GM19463 (cell line): ENCODE measurements around the gene C2CD3.

Experiments
- ATAC-seq: cut with Tn5 transposase; IDR thresholded peaks from one replicate; pipeline ENCODE4 v1.9.1; 2021; ENCODE audit warnings: mild to moderate bottlenecking, moderate library complexity; ENCODE audit not compliant: unreplicated experiment

C2CD3 gene

GRCh38 chr11:74024261-74025029, 146.4 kb downstream of the C2CD3 start:
- no peak for ATAC-seq

- no peak for ATAC-seq
Observed at GRCh38 chr11:74023276-74023675, 147.5 kb downstream of the C2CD3 start.

GRCh38 chr11:74022546-74022945, 148.3 kb downstream of the C2CD3 start:
- no peak for ATAC-seq

GRCh38 chr11:74021998-74022397, 148.8 kb downstream of the C2CD3 start:
- no peak for ATAC-seq

GRCh38 chr11:74020539-74020938, 150.3 kb downstream of the C2CD3 start:
- peak; percentile 69 for ATAC-seq

GRCh38 chr11:74019860-74020259, 150.9 kb downstream of the C2CD3 start:
- ATAC-seq, result peak; percentile 46

GRCh38 chr11:74019104-74019738, 151.6 kb downstream of the C2CD3 start:
- no peak for ATAC-seq

GRCh38 chr11:74018331-74019005, 152.3 kb downstream of the C2CD3 start:
- no peak for ATAC-seq

GRCh38 chr11:74017631-74018030, 153.2 kb downstream of the C2CD3 start:
- ATAC-seq, result no peak

- no peak for ATAC-seq
Observed at GRCh38 chr11:74015919-74016684, 154.7 kb downstream of the C2CD3 start.

GRCh38 chr11:74014880-74015279, 155.9 kb downstream of the C2CD3 start:
- no peak for ATAC-seq

- no peak for ATAC-seq
Observed at GRCh38 chr11:74013141-74013540, 157.7 kb downstream of the C2CD3 start.

GRCh38 chr11:74012074-74012809, 158.6 kb downstream of the C2CD3 start:
- ATAC-seq, result no peak

- ATAC-seq, result peak; percentile 77
Observed at GRCh38 chr11:74011360-74012073, 159.3 kb downstream of the C2CD3 start.

- ATAC-seq, result no peak
Observed at GRCh38 chr11:74010306-74011300, 160.2 kb downstream of the C2CD3 start.

- no peak for ATAC-seq
Observed at GRCh38 chr11:74009675-74010305, 161.0 kb downstream of the C2CD3 start.

GRCh38 chr11:74009230-74009547, 161.6 kb downstream of the C2CD3 start:
- ATAC-seq, result no peak
